Spleen (tissue), 7 donors: ENCODE measurements around the gene HLF.

Experiments
- CTCF ChIP-seq, 11 experiments: fragments of 200-600 bp in 7 of 11; fragments of 450-650 bp in 4 of 11; sonication (generic) in 4 of 11; IDR thresholded peaks in 8 of 11; conservative IDR thresholded peaks in 3 of 11; 1 replicate in 7 of 11; 2 replicates in 4 of 11; pipeline versions ENCODE4 v1.4.0 to v1.8.0; 2016 to 2021; ENCODE audit warnings: antibody characterized with exemption in 11 of 11, inconsistent platforms in 4 of 11, mild to moderate bottlenecking in 1 of 11
- POLR2A ChIP-seq, 3 donors: fragments of 450-650 bp; IDR thresholded peaks; one replicate each; pipeline ENCODE4 v1.5.1; 2017; ENCODE audit warnings: antibody characterized with exemption in 3 of 3, mild to moderate bottlenecking in 1 of 3
- donor health status: DM: no; HTN: no; CAD: no; lungs with moderate emphysema.
- donor health status: DM: no; HTN: no; CAD: no.
- donor health status: DM: no; HTN: no; CAD: no.

GRCh38 chr17:55290492-55291113 lies 25.8 kb downstream of the HLF start:
- no peak for TF ChIP-seq CTCF (IDR thresholded peaks at IDR 0.05 in 8 of 11, conservative IDR thresholded peaks at IDR 0.05 in 3 of 11)
- TF ChIP-seq POLR2A (IDR thresholded peaks at IDR 0.05): no peak
